HepG2 (cell line): ENCODE data around the gene CT47A7. TPM values are rescaled to one million over a fixed set of nuclear protein-coding genes. Genes with fewer than 3 reads are reported as not detected.
"Not testable (repeated sequence)": the region's sequence is repeated elsewhere in the genome, so short reads cannot be mapped to it uniquely, and the experiment has no call there.

Experiments used
- ATAC-seq: fragments of 200-7000 bp; cut with Tn5 transposase; 3 replicates; pipeline ENCODE4 v1.9.1; 2020; ENCODE audit warnings: mild to moderate bottlenecking, moderate library complexity
- BruUV-seq: library from RNA; stranded (reverse); fragments of 400-500 nt; replicated peaks from 2 replicates; lab custom pipeline; 2021; lab: Mats Ljungman, UMichigan
- CTCF ChIA-PET: fragments of 300-600 bp; formaldehyde crosslinking; extraction: SDS; loops from one replicate; lab custom pipeline; 2021; ENCODE audit warnings: low total read pairs, inconsistent platforms, low intra/inter-chr PET ratio; lab: Yijun Ruan, JAX
- POLR2A ChIA-PET: fragments of 350-600 bp; sonication (Branson Sonifier 250); formaldehyde crosslinking; loops from one replicate; lab custom pipeline; 2020; ENCODE audit warnings: antibody characterized with exemption, inconsistent platforms; lab: Yijun Ruan, JAX
- DNase-seq: peaks from one replicate; pipeline ENCODE4 v3.0.0-alpha.2; 2015; ENCODE audit warnings: low spot score
- FAIRE-seq: peaks from 3 replicates; lab custom pipeline; 2011; peaks lifted over from hg19 to GRCh38; lab: Jason Lieb, UNC
- H2AFZ ChIP-seq: one replicate; pipeline ENCODE4 v1.6.1; 2011; ENCODE audit warnings: low read length, inconsistent platforms
- H3K27ac ChIP-seq: fragments of 300-600 bp; 3 replicates; pipeline ENCODE4 v1.8.0; 2011; ENCODE audit warnings: mixed run types, mild to moderate bottlenecking, mixed read lengths, low read length, inconsistent platforms; ENCODE audit not compliant: insufficient read depth; ENCODE audit errors: extremely low read length
- H3K27me3 ChIP-seq, 2 experiments: fragments of 200-600 bp in 1 of 2; 2 replicates in 1 of 2; 3 replicates in 1 of 2; pipeline versions ENCODE4 v1.6.0 to v1.8.0; 2011; ENCODE audit warnings: low read length in 2 of 2, mild to moderate bottlenecking in 2 of 2, moderate library complexity in 2 of 2, inconsistent platforms in 1 of 2; ENCODE audit not compliant: insufficient read depth in 2 of 2, control insufficient read depth in 1 of 2
- H3K36me3 ChIP-seq, 2 experiments: fragments of 200-600 bp in 1 of 2; replicated peaks in 1 of 2; 2 replicates in 1 of 2; 3 replicates in 1 of 2; pipeline versions ENCODE4 v1.5.1 to v1.8.0; 2011; ENCODE audit warnings: low read length in 2 of 2, inconsistent platforms in 1 of 2; ENCODE audit not compliant: insufficient read depth in 2 of 2, control insufficient read depth in 1 of 2
- H3K4me1 ChIP-seq: 2 replicates; pipeline ENCODE4 v1.5.1; 2012; ENCODE audit warnings: low read length, inconsistent platforms; ENCODE audit not compliant: insufficient read depth
- H3K4me2 ChIP-seq: 2 replicates; pipeline ENCODE4 v1.6.0; 2011; ENCODE audit warnings: low read depth, low read length, inconsistent platforms
- H3K4me3 ChIP-seq, 3 experiments: fragments of 200-600 bp in 1 of 3; sonication (generic), shearing (Covaris generic) in 1 of 3; replicated peaks in 1 of 3; 2 replicates each; pipeline ENCODE4 v1.5.1; 2011 to 2016; ENCODE audit warnings: low read length in 3 of 3, inconsistent platforms in 2 of 3, low read depth in 2 of 3, mild to moderate bottlenecking in 2 of 3, control low read depth in 1 of 3, mixed read lengths in 1 of 3; ENCODE audit not compliant: insufficient read depth in 1 of 3
- H3K79me2 ChIP-seq: one replicate; pipeline ENCODE4 v1.6.1; 2011; ENCODE audit warnings: low read length, inconsistent platforms; ENCODE audit not compliant: insufficient read depth
- H3K9ac ChIP-seq: 2 replicates; pipeline ENCODE4 v1.6.0; 2011; ENCODE audit warnings: mild to moderate bottlenecking, low read depth, low read length, inconsistent platforms; ENCODE audit not compliant: insufficient read depth
- H3K9me3 ChIP-seq: 2 replicates; pipeline ENCODE4 v1.5.1; 2012; ENCODE audit warnings: mild to moderate bottlenecking, low read length
- H4K20me1 ChIP-seq: 2 replicates; pipeline ENCODE4 v1.6.0; 2011; ENCODE audit warnings: inconsistent platforms, mild to moderate bottlenecking, low read length, moderate library complexity; ENCODE audit not compliant: insufficient read depth
- ARNTL ChIP-seq: sonication (generic); formaldehyde crosslinking; IDR thresholded peaks from 2 replicates; pipeline ENCODE4 v1.4.0; 2020; ENCODE audit warnings: mild to moderate bottlenecking, missing genetic modification reagents
- ASH2L ChIP-seq: fragments of 300-600, 200-600 bp; sonication (generic); IDR thresholded peaks from 2 replicates; pipeline ENCODE4 v1.7.0; 2017; ENCODE audit warnings: low read depth, mild to moderate bottlenecking, moderate library complexity, mixed read lengths, low read length; ENCODE audit not compliant: insufficient read length
- HOXA3 ChIP-seq: sonication (generic); formaldehyde crosslinking; IDR thresholded peaks from 2 replicates; pipeline ENCODE4 v1.5.0; 2020; ENCODE audit warnings: missing genetic modification reagents
- NPAS2 ChIP-seq: sonication (generic); formaldehyde crosslinking; IDR thresholded peaks from 2 replicates; pipeline ENCODE4 v1.8.0; 2022; ENCODE audit warnings: mild to moderate bottlenecking, missing genetic modification reagents, borderline replicate concordance
- RAD21 ChIP-seq: fragments of 450-650 bp; formaldehyde crosslinking; IDR thresholded peaks from 2 replicates; pipeline ENCODE4 v1.5.0; 2020; ENCODE audit warnings: mild to moderate bottlenecking
- SATB2 ChIP-seq: sonication (generic); formaldehyde crosslinking; IDR thresholded peaks from 2 replicates; pipeline ENCODE4 v1.5.0; 2020; ENCODE audit warnings: missing genetic modification reagents
- SP1 ChIP-seq, 2 experiments: fragments of 450-650 bp in 1 of 2; sonication (generic) in 1 of 2; formaldehyde crosslinking in 1 of 2; IDR thresholded peaks; 2 replicates each; pipeline versions ENCODE4 v1.4.0 to v1.6.1; 2016 to 2020; ENCODE audit warnings: missing genetic modification reagents in 1 of 2
- SRSF1 ChIP-seq: fragments of 200-400 bp; formaldehyde crosslinking; optimal IDR thresholded peaks from 2 replicates; pipeline ENCODE3; 2017; ENCODE audit warnings: mild to moderate bottlenecking, low read depth, low read length, moderate library complexity
- ZNF891 ChIP-seq: sonication (generic); formaldehyde crosslinking; IDR thresholded peaks from 2 replicates; pipeline ENCODE4 v1.5.0; 2020; ENCODE audit warnings: mild to moderate bottlenecking, missing genetic modification reagents
- WGBS: methylation state at CpG from one replicate; pipeline ENCODE4 v1.1.6; 2017; ENCODE audit warnings: low lambda C conversion rate; 5-methylcytosine and 5-hydroxymethylcytosine counted together
- in situ Hi-C: cut with HindIII; loops from 2 replicates; pipeline ENCODE4 v1.10.0; 2017; ENCODE audit warnings: low pct_unique_long_range_greater_than_20kb; ENCODE audit not compliant: extremely low pct_ligation_motif_present
- intact Hi-C: fragments of 100-400 bp; cut with micrococcal nuclease; formaldehyde crosslinking; loops from one replicate; pipeline ENCODE4 v1.10.0; 2022; ENCODE audit not compliant: unreplicated experiment
- polyA plus RNA-seq, 8 experiments: library from polyadenylated mRNA; depleted of rRNA in 3 of 8; stranded (reverse) in 7 of 8; unstranded in 1 of 8; fragments of >200 nt; fragmentation: Illumina TruSeq in 4 of 8; extraction: Trizol in 4 of 8; gene quantifications; 2 replicates each; pipeline versions ENCODE4 v1.2.1 to v1.2.3, GENCODE V29; 2011 to 2016; ENCODE audit warnings: low read depth in 4 of 8, missing spikeins in 1 of 8, mixed read lengths in 1 of 8; ENCODE audit not compliant: insufficient read depth in 1 of 8
- total RNA-seq, 5 experiments: library from RNA; depleted of rRNA; stranded (reverse); fragments of >200 nt; fragmentation: Illumina TruSeq; extraction: Trizol; gene quantifications; 2 replicates each; pipeline ENCODE4 v1.2.3, GENCODE V29; 2016; ENCODE audit warnings: low read depth in 1 of 5
- TF ChIP-seq, protein P1 (sequence below): sonication (generic); formaldehyde crosslinking; IDR thresholded peaks from 2 replicates; pipeline ENCODE4 v1.9.0; 2021; ENCODE audit warnings: missing genetic modification reagents, borderline replicate concordance
- TF ChIP-seq, protein P2 (sequence below): IDR thresholded peaks from 2 replicates; pipeline ENCODE4 v1.6.1; 2016; ENCODE audit warnings: mild to moderate bottlenecking

Gene CT47A7
- total and polyA plus RNA-seq, 2 of the 13 experiments (the other 11 are each of a cell fraction or from before 2014, with no cell fraction given), result not detected

DNA sequence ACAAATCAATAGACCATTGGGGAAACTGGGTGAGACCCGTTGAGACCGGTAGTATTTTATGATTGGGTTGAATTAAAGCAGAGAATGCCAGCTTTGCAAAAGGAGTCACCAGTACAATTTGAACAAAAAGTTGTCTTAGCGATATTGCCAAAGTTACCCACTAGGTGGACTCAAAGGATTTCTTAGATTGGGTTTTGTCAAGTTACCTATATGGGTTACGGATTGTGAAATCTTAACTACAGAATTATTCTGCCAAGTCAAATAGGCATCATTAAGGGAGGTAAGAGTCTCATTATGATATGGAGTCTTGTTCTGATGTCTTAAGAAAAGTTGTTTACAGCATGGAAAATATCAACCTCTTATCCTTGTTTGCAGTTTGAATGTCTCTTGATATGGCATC, 44.2 kb upstream of the CT47A7 start (continued):
- TF ChIP-seq, protein P1, sequence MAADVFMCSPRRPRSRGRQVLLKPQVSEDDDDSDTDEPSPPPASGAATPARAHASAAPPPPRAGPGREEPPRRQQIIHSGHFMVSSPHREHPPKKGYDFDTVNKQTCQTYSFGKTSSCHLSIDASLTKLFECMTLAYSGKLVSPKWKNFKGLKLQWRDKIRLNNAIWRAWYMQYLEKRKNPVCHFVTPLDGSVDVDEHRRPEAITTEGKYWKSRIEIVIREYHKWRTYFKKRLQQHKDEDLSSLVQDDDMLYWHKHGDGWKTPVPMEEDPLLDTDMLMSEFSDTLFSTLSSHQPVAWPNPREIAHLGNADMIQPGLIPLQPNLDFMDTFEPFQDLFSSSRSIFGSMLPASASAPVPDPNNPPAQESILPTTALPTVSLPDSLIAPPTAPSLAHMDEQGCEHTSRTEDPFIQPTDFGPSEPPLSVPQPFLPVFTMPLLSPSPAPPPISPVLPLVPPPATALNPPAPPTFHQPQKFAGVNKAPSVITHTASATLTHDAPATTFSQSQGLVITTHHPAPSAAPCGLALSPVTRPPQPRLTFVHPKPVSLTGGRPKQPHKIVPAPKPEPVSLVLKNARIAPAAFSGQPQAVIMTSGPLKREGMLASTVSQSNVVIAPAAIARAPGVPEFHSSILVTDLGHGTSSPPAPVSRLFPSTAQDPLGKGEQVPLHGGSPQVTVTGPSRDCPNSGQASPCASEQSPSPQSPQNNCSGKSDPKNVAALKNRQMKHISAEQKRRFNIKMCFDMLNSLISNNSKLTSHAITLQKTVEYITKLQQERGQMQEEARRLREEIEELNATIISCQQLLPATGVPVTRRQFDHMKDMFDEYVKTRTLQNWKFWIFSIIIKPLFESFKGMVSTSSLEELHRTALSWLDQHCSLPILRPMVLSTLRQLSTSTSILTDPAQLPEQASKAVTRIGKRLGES (CRISPR knock-in tag), result no peak
- TF ChIP-seq RAD21 (CRISPR knock-in tag) (peak; percentile 47; the same call in 1 of the 2 replicates), SRSF1 (no peak)

DNA sequence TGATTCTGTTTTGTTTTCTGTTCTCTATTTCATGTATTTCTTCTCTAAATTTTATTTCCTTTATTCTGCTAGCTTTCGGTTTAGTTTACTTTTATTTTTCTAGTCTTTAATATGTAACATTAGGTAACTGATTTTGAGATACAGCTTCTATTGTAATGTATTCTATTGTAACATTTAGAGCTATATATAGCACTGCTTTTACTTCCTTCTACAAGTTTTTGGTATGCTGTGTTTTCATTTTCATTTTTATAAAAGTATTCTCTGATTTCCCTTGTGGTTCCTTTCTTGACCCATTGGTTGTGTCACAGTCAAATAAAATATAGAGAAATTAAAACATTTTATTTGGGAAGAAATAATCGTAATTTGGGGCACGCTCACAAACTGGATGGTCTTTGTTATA, 43.0 kb upstream of the CT47A7 start:
- no peak overlapping the region for H3K4me2 ChIP-seq
- BruUV-seq, result no TSS peak
- H3K36me3 ChIP-seq, result no peaks in the 10 kb centered on the region
- ATAC-seq, result no peak
- no peaks in the 10 kb centered on the region for H3K9me3 ChIP-seq
- no peaks in the 10 kb centered on the region for H3K27me3 ChIP-seq
- TF ChIP-seq ASH2L (no peak), ARNTL (no peak), ZNF891 (CRISPR knock-in tag) (no peak), HOXA3 (CRISPR knock-in tag) (no peak), NPAS2 (CRISPR knock-in tag) (no peak), SP1 (IDR thresholded peaks at IDR 0.05) (no peak), SP1 (CRISPR knock-in tag; IDR thresholded peaks at IDR 0.05) (no peak), SATB2 (CRISPR knock-in tag) (no peak)
- TF ChIP-seq, protein P2, sequence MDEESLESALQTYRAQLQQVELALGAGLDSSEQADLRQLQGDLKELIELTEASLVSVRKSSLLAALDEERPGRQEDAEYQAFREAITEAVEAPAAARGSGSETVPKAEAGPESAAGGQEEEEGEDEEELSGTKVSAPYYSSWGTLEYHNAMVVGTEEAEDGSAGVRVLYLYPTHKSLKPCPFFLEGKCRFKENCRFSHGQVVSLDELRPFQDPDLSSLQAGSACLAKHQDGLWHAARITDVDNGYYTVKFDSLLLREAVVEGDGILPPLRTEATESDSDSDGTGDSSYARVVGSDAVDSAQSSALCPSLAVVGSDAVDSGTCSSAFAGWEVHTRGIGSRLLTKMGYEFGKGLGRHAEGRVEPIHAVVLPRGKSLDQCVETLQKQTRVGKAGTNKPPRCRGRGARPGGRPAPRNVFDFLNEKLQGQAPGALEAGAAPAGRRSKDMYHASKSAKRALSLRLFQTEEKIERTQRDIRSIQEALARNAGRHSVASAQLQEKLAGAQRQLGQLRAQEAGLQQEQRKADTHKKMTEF (CRISPR knock-in tag), result no peak
- DNase-seq, result no peak
- POLR2A ChIA-PET, result no interaction called here
- H2AFZ ChIP-seq, result no peak overlapping the region
- no peak overlapping the region for H3K4me3 ChIP-seq
- intact Hi-C loops, result no loop called here
- no peaks in the 10 kb centered on the region for H4K20me1 ChIP-seq
- WGBS, result 45% methylated on average over 3 of the region's 3 CpGs
- H3K9ac ChIP-seq, result no peak overlapping the region
- no peaks in the 10 kb centered on the region for H3K4me1 ChIP-seq
- no peaks in the 10 kb centered on the region for H3K79me2 ChIP-seq
- CTCF ChIA-PET, result no interaction called here
- no peak for FAIRE-seq
- no peak overlapping the region for H3K27ac ChIP-seq
- in situ Hi-C loops, result no loop called here

DNA sequence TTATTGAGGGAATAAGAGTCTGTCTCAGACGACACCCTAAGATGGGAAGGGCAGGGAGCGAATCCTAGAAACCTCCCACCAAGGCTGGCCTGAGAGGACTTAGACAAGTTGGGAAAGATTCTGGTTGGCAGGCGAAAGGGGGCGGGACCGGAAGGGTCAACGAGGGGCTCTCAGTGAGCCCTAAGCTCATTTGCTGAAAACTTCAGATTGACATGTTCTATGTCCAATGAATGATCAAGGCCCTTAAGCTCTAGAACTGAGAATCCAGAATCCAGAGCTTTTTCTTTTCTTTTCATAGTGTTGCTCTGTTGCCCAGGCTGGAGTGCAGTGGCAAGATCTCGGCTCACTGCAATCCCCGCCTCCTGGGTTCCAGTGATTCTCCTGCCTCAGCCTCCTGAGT, 29.3 kb upstream of the CT47A7 start, which contains the start of gene CT47A1:
TSS of gene CT47A1 (minus strand) at position 101 of the 400 bp plus-strand sequence. CDS start 231 bp downstream, outside the sequence.
- H3K4me2 ChIP-seq, intact Hi-C loops, H3K4me1 ChIP-seq, CTCF ChIA-PET, BruUV-seq, H3K79me2 ChIP-seq, DNase-seq, H4K20me1 ChIP-seq, FAIRE-seq, H3K36me3 ChIP-seq, H3K27ac ChIP-seq, POLR2A ChIA-PET, H3K9me3 ChIP-seq, ATAC-seq, in situ Hi-C loops, H3K27me3 ChIP-seq, H3K4me3 ChIP-seq, H2AFZ ChIP-seq, H3K9ac ChIP-seq: not testable (repeated sequence)
- WGBS, result no CpG with 5 or more reads among the region's 8 CpGs
